DMS79 treated with DMSO at 0.1 percent for 48 hours (cell line): ENCODE results near the gene RASL12.

Source experiments
- DNase-seq: peaks from one replicate; lab custom pipeline; 2025; lab: John Stamatoyannopoulos, UW

Gene RASL12

DNA sequence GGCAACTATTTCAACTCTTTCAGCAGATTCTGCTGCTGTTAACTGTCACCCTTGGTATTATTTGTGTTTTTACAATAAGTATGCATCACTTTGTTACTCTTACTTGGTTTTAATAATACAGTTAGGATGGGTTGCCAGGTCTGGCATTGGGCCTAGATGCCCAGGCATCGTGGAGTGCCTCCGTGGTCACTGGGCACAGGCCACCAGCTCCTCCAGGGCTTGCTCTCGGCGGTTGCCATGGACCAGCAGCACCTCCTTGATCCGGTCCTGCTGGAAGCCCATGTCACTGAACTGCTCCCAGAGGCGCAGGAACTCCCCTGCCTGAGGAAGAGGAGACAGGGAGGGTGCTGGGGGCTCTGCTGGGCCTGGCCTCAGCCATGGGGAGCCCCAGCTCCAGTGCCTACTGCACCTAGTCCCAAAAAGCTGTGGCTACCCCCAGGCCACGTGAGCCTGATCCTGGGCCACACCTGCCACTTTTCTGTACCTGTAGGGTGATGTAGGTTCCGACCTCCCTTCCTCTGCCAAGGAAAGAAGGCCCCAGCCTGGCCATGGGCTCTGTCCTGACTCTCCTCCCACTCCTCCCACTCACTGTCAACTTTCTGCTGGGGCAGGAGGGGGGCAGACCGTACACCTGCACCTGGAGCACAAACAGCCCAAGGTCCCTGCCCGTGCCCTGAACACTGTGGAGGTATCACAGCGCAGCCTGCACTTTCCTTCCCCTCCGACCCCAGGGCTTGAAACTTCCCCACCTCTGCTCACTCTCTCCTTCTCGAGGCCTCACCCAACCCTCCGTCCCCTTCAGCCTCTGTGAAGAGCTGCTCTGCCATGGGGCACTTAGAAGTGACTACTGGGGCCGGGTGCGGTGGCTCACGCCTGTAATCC, 25.4 kb upstream of the RASL12 start:
- no peak for DNase-seq

DNA sequence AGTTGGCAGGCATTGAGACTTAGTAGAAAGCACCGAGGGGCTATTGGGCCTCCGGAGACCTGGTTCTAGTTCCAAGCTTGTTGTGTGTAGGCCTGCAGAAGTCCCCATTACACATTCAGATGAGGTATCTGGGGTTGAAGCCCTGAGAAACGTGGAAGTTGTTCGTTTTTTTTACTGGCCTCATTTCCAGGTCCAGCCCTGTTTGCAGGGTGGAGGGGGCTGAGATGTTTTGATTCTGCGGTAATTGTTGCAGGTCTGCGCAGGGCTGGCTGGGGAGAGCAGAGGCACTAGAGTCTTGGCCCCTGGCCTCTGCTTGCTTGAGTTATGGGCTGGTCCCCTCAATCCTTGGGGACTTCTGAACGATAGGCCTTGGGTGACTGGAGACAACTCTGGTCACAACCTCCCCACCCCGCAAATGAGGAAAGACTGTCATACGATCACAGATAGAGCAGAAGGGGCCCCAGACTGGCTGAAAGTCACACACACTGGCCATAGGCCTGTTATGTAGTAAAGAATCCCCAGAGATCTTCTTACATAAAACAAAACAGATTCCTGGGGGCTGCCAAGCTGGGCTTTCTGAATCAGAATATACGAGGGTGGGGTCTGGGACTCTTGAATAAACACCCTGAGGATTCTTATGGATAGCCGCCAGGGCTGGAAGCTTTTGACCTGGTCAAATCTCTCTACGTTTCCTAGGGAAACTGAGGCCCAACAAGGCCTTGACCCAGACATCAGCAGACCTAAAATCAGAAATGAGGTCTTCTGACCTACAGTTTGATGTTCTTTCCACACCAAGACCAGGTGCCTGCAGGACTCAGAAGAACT, 24.4 kb upstream of the RASL12 start:
- no peak for DNase-seq

DNA sequence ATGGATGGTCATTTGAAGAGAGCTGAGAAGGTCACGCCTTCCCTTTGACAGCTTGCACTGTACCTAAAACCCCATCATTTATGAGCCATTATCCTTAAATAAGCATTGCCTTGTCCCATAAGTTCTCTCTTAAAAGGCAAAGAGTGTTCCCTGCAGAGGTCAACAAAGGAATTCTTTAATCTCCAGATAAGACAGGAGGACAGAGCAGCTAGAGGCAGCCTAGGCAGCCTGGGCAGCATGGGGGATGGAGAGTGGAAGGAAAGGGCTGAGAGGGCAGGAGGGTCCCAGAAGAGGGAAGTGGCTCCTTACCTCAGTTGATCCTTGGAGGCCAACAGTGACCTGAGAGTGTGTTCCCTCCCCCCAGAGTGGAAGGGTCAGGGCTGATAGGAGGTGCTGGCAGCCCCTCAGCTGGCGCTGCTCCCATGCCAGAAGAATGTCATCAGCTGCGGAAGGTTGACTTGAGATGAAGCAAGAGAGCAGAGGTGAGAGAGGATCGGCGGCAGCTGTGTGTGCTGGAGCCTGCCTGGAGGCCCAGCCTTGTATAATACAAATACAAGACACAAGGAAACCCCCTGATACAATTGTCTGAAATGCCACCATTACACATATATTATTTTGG, 21.5 kb upstream of the RASL12 start:
- no peak for DNase-seq

DNA sequence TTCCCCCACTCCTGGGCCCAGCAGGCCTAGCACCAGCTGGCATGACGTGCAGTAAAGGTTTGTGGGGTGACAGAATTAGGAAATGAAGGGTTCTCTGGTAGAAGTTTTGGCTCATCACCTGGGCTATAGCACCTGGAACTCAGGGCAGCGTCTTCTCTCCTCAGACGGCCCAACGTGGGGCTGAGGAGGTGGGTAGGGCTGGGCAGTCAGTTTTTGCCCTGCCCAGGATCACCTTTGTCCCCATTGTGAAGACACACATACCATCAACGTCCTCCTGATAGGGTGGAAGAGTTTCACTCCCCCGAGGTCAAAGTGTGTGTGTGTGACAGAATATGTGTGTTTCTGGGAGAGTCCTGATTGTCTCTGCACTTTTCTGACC, 20.8 kb upstream of the RASL12 start:
- no peak for DNase-seq

DNA sequence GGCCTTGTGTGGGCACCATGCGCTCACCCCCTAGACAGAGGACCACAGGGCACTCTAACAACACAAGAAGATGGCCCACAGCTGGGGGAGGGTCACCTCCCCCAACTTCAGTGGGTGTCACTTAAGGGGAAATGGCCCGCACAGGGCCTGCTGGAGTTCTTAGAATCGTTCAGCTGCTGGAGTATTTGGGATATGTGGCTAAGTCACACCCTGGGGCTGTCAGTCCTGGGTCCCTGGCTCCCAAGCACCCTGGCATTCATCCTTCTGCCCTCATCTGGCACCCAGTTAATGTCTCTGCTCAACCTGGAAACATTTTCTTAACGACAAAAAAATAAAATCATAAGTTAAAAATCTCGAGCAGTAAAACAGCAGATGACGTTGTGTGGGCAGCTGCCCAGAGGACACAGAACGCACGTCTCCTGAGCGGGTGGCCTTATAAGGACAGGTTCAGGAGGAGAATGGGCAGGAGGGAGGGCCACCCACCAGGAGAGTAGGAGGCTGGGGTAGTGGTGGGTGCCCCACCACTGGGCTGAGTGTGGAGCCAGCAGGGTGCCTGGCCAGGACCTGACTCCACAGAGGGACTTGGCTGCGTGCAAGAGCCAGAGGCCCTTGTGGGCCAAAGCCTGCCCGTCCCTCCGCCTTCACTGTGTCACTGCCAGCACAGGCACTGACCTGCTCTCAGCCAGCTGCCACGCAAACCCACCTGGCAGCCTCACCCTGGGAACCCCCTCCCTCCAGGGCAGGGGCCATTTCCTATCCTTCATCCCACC, 20.3 kb upstream of the RASL12 start:
- no peak for DNase-seq

DNA sequence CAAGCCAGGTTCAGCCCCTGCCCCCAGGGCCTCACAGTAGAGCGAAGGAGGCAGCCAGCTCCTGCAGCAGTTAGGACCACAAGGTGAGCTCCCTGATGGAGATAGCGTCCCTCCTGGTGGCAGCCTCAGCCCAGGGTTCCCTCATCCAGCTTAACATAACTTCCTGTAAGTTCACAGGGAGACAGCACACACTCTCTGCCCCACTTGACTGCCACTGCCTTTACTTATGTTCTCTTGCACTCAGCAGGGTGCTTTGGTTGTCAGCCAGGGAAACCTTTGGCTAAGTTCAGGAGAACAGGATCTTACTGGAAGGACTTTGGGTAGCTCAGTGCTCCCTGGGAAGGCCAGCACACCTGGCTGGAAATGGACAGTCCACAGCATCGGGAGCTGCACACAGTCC, 19.6 kb upstream of the RASL12 start:
- peak; percentile 4 for DNase-seq

DNA sequence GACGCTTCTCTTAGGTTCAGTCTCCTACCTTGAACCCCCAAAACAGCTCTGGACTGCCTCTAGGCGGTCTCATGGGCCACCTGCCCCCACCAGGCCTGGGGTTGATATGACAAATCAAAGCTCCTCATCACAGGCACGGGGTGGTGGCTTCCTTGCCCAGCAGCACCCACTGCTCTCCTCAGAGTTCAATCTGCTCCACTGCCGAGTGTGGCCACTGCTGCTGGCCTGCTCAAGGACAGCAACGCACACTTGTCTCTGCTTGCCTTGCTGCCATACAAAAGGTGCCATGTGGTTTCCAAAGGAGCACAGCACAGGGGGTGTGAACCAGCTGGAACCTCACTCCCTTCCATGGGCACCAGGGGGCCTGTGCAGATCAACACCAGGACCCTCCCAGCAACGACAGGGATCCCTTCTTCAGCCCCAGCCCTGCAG, 18.9 kb upstream of the RASL12 start:
- DNase-seq = no peak

DNA sequence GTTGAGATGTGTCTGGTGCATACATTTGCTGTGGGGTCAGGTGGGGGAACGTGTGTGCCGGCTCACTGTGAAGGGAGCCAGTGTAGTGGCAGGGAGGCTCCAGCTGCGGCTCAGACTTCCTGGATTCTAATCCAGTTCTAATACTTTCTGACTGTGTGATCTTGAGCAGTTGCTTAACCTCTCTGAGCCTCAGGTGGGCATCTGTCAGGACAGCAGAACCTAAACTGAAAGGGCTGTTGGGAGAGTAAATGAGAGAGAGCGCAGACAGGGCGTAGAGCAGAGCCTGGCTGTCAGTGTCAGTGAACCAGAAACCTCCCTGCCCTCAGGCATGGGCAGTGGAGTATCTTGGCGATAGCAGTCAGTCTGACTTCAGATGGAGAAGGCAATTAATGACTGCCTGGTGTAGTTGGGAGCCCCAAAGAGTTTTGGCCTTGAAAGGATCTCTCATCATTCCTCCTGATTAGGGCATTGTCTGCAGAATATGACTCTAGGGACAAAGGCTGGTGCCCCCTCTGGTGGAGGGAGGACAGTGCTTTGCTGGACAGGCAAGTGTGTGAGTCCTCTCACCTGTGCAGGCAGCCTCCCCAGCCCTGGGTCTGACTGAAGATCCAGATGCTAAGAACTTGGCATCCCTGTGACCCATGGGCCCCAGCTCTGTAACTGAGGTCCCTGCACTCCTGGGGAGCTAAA, 18.3 kb upstream of the RASL12 start:
- no peak for DNase-seq

DNA sequence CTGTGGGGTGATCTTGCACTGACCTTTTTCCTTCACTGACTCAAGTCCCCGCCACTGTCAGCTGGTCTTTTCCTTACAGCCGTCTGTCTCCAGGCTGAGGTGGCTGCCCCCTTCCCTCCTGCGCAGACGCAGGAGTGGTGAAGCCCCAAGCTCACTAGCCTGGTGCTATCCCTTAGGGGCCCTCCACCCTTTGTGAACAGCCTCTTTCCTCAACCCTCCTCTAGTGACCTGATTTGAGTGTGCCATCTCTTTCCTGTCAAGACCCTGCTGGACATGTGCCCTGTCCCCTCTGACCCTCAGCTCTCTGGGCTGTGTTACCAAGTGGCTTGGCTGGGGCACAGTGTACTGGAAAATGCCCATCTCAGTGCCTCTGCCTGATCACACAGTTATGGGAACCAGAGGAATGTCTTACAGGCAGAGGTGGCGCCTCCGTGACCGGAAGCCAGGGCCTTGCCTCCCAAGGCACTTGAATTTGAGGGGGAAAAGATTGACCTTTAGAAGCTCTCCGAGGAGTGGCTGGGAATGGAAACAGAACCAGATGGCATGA, 17.5 kb upstream of the RASL12 start:
- DNase-seq = no peak

DNA sequence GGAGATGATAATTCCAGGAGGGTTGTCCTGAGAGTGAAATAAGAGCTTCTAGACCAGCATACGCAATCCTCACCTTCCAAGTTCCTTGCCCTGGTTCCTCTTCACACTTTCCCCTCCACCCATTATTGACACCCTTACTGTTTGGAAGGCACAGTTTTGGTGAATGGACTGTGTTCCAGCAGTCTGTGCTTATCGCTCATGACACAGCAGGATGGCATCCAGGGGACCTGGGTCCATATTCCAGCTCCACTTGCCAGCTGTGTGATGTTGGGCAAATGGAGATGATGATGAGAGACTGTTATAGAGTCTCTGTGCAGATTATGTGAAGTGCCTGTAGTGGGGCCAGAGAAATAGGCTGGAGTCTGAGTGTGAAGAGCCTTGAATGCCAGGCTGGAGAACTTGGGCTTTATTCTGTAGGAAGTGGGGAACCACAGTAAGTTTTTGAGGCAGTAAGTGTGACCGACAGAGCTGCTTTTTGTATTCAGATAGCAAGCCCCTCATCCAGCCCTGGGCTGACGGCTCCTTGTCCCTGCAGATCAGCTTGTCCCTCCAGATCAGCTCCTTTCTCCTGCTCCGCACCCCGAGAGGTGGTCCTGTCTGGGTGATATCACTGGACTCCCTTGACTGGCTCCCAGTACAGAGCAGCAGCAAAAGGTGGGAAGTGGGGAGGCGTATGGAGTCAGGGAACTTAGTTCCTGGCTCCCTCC, 16.9 kb upstream of the RASL12 start:
- no peak for DNase-seq

DNA sequence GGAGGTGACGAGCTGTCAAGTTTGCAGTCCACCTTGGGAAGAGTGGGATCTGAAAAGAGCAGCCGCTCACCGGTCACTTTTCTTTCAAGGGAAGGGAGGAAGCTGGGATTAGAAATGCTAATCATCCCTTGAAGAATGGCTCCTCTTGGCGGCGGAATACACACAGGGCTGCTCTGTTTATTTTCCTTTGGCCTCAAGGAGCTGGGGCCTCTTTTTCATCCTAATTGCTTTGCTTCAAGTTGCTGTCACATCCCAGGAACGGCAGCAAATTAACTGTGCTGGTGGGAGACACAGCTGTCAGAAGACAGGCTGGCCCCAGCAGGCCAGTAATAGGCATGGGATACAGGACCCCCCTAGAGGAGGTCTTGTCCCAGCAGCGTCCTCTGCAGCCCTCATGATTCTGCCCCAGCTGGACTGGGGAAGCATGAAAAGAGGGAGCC, 15.5 kb upstream of the RASL12 start:
- DNase-seq = peak; percentile 8

DNA sequence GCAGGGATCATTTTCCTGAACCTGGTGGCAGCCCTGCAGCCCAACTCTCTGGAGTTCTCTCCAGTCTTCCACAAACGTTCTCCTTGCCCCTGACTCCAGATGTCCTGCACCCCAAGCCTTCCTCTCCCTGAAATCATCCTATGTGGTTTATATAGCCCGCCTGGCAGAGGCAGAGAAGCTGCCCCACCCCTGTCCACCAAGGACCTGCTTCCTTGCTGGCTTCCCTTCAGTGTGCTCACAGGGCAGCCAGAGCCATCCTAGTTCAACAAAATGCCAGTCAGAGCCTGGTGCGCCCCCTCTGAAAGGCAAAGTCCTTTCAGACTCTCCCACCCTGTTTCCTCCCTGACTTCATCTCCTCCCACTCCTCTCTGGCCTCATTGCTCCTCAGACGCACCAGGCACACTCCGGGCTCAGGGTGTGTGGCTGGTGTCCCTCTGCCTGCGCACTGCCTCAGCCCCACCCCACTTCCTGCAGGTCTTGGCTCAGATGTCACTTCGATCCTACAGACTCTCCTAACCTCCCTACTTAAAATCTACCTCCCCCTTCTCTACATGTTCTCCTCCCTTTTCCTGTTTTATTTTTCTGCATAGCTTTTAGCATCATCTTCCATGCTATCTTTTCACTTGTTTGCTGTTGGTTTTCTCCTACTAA, 14.6 kb upstream of the RASL12 start:
- DNase-seq = no peak

DNA sequence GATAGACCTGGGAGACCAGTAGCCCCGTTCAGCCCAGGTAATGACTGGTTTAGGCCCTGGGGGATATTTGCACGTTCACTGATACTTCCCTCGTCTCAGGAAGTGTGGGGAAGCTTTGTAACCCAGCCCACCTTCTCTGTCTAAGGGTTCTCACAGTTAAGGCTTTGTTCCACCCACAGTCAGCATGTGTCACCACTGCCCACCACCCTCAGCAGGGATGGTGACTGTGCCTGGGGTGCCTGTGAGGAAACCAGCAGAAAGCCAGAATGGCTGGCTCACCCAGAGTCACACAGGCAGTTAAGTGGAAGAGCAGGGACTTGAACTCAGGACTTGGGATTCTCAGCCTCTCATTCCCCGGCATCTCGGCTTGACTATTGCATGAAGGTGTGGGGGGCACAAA, 14.0 kb upstream of the RASL12 start:
- DNase-seq = no peak

DNA sequence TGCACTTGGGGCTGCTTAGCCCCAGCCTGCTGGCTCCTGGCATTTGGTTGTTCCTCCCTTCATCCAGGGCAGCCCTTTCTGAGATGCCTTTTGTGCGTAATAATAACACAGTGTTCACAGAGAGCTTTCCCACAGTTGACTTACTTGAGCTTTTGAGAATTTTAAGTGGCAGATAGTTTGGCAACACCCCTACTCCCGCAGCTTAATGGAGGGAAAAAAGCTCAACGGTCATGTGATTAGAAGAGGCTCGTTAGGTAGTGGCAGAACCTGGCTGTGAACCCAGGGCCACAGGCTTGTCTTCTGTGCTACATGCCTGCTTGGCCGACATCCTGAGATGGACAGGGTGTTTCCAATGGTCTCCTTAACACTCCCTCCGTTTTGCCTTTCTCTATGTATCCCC, 13.5 kb upstream of the RASL12 start:
- no peak for DNase-seq

DNA sequence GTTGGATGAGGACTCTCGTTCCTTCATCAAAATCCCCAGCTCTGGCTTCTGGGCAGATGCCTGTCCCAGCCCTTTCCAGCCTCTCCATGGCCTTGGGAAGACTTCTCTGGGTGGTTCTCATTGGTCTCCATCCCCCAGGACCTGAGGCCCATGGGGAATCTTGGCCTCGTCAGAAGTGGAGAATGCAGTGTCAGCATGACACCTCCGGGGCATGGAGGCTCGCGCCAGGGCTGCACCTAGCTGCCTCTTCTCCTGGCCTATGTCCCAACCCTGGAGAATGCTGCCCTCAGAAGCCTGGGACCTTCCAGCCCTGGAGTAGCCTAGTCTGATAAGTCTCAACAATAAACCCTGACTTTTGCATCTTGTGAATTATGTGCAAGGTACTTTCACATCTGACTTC, 11.8 kb upstream of the RASL12 start:
- no peak for DNase-seq

DNA sequence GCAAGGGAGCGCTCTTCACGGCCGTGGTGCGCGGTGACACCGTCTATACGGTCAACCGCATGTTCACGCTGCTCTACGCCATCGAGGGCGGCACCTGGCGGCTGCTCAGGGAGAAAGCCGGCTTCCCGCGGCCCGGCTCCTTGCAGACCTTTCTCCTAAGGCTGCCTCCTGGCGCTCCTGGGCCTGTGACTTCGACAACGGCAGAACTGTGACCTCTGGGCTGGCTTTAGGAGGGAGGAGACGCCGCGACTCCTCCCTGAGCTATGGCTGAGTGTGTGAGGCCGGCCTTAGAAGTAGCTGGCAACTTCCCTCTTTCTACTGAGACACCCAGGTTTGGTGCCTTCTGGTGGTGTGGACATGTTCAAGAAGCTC, 10.2 kb upstream of the RASL12 start:
- no peak for DNase-seq

DNA sequence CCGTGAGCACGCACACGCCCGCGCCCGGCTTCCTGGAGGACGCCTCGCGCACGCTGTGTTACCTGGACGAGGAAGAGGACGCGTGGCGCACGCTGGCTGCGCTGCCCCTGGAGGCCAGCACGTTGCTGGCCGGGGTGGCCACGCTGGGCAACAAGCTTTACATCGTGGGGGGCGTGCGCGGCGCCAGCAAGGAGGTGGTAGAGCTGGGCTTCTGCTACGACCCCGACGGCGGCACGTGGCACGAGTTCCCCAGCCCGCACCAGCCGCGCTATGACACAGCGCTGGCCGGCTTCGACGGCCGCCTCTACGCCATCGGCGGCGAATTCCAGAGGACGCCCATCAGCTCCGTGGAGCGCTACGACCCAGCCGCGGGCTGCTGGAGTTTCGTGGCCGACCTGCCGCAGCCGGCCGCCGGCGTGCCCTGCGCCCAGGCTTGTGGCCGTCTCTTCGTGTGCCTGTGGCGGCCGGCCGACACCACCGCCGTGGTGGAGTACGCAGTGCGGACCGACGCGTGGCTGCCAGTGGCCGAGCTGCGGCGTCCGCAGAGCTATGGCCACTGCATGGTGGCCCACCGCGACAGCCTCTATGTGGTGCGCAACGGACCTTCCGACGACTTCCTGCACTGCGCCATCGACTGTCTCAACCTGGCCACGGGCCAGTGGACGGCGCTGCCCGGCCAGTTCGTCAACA, 9.6 kb upstream of the RASL12 start:
- no peak for DNase-seq

DNA sequence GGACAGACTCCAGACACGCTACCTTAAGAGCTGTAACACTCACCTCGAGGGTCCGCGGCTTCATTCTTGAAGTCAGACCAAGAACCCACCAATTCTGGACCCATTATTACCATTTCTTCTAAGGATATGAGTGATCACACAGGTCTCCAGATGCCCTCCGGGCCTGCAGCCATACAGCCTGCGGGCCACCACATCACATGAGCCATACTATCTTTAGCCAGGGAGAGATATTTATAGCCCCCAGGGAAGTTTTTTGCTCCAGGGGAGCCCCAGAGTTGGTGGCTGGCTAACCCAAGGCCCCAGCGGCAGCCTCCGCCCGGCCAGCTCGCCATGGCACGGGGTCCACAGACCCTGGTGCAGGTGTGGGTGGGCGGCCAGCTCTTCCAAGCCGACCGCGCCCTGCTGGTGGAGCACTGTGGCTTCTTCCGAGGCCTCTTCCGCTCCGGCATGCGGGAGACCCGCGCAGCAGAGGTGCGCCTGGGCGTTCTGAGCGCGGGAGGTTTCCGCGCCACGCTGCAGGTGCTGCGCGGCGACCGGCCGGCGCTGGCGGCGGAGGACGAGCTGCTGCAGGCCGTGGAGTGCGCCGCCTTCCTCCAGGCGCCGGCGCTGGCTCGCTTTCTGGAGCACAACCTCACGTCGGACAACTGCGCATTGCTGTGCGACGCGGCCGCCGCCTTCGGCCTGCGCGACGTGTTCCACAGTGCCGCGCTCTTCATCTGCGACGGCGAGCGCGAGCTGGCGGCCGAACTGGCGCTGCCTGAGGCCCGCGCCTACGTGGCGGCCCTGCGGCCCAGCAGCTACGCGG, 8.9 kb upstream of the RASL12 start, which contains the start of gene KBTBD13:
Gene KBTBD13, plus strand, starts transcription at position 261 of the 805 bp plus-strand sequence. Its CDS starts 70 bp downstream, at position 331.
- DNase-seq = no peak
